ENCODE data around the gene RNF144B.

DNA sequence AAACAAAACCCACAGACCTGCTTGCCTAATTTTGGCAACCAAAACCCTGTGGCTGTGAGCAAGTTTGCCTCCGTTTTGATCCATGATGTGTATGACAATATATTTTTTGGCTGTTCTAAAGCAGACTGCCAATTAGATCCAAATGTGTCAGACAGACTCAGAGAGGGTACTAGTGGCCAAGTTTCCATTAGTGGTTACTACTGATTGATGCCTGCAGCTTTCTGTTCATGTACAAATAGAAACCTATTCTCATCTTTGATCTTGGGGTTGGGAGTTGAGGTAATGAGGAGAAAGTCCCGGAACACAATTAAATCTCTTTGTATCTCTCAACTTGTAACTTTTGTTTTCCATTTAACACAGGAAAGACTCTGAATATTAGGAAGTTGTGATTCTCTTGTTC, 100.9 kb downstream of the RNF144B start:
- TF ChIP-seq PRMT5 (CRISPR knock-in tag; IDR thresholded peaks at IDR 0.05) (no peak), ELF4 (CRISPR knock-in tag; IDR thresholded peaks at IDR 0.05) (no peak), FOXJ3 (CRISPR knock-in tag; IDR thresholded peaks at IDR 0.05) (no peak)
- TF ChIP-seq, protein P1, sequence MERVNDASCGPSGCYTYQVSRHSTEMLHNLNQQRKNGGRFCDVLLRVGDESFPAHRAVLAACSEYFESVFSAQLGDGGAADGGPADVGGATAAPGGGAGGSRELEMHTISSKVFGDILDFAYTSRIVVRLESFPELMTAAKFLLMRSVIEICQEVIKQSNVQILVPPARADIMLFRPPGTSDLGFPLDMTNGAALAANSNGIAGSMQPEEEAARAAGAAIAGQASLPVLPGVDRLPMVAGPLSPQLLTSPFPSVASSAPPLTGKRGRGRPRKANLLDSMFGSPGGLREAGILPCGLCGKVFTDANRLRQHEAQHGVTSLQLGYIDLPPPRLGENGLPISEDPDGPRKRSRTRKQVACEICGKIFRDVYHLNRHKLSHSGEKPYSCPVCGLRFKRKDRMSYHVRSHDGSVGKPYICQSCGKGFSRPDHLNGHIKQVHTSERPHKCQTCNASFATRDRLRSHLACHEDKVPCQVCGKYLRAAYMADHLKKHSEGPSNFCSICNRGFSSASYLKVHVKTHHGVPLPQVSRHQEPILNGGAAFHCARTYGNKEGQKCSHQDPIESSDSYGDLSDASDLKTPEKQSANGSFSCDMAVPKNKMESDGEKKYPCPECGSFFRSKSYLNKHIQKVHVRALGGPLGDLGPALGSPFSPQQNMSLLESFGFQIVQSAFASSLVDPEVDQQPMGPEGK (CRISPR knock-in tag; IDR thresholded peaks at IDR 0.05; ENCODE audit: borderline replicate concordance), result no peak
- TF ChIP-seq, protein P2, sequence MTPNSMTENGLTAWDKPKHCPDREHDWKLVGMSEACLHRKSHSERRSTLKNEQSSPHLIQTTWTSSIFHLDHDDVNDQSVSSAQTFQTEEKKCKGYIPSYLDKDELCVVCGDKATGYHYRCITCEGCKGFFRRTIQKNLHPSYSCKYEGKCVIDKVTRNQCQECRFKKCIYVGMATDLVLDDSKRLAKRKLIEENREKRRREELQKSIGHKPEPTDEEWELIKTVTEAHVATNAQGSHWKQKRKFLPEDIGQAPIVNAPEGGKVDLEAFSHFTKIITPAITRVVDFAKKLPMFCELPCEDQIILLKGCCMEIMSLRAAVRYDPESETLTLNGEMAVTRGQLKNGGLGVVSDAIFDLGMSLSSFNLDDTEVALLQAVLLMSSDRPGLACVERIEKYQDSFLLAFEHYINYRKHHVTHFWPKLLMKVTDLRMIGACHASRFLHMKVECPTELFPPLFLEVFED (CRISPR knock-in tag; conservative IDR thresholded peaks at IDR 0.05), result no peak
- TF ChIP-seq, protein P3, sequence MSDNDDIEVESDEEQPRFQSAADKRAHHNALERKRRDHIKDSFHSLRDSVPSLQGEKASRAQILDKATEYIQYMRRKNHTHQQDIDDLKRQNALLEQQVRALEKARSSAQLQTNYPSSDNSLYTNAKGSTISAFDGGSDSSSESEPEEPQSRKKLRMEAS (CRISPR knock-in tag; IDR thresholded peaks at IDR 0.05), result no peak

Data from K562 (cell line).